ENCODE results near the gene LAT. TPM values are rescaled to one million over a fixed set of nuclear protein-coding genes. Genes with fewer than 3 reads are reported as not detected.

The LAT gene
- total and polyA plus RNA-seq, 10 donors, result 28.6 to 54.2 (median 32.6) TPM

- Histone ChIP-seq H3K4me3 (no peak overlapping the region), H3K36me3 (peaks cover 4 to 54% (median 36%) of the 10 kb centered on the region in 6 donors), H3K27ac (peak overlapping the region in 1 of 8 donors; percentile 56), H3K27me3 (replicated peaks in 1 of 7) (no peaks in the 10 kb centered on the region), H3K4me1 (peaks cover 0 to 56% (median 5%) of the 10 kb centered on the region in 6 donors), H3K9me3 (peaks cover 0 to 12% (median 9%) of the 10 kb centered on the region in 8 donors)
- TF ChIP-seq POLR2AphosphoS5 (IDR thresholded peaks at IDR 0.05), result no peak
- no peak for TF ChIP-seq CTCF (IDR thresholded peaks at IDR 0.05 in 8 of 11, conservative IDR thresholded peaks at IDR 0.05 in 3 of 11)
- TF ChIP-seq POLR2A (IDR thresholded peaks at IDR 0.05), result no peak
- no peak for DNase-seq
- intact Hi-C loops (cut with DNase I; ENCODE audit: low total_unique reads), result no loop called here
- WGBS, 5 donors, result 80 to 88% (median 84%) methylated on average over 11 of the region's 11 CpGs
These were observed 5.7 kb downstream of the LAT start for GRCh38 chr16:28990375-28991040.

GRCh38 chr16:28991687-28992086 is 6.8 kb downstream of the LAT start:
- H3K36me3 ChIP-seq, result peaks cover 4 to 42% (median 33%) of the 10 kb centered on the region in 6 donors
- no peak overlapping the region for H3K4me3 ChIP-seq
- peaks cover 0 to 44% (median 4%) of the 10 kb centered on the region in 6 donors for H3K4me1 ChIP-seq
- no peak for DNase-seq
- TF ChIP-seq POLR2AphosphoS5 (IDR thresholded peaks at IDR 0.05), result peak in 1 of 3 donors; percentile 34
- TF ChIP-seq POLR2A (IDR thresholded peaks at IDR 0.05), result no peak
- no peaks in the 10 kb centered on the region for H3K27me3 ChIP-seq (replicated peaks in 1 of 7)
- intact Hi-C loops (cut with DNase I; ENCODE audit: low total_unique reads), result no loop called here
- no peak overlapping the region for H3K27ac ChIP-seq
- peaks cover 0 to 9% (median 8%) of the 10 kb centered on the region in 8 donors for H3K9me3 ChIP-seq
- 77 to 83% (median 79%) methylated on average over 5 to 8 of the region's 8 CpGs for WGBS, 5 donors

GRCh38 chr16:28992496-28992895 is 7.6 kb downstream of the LAT start:
- Histone ChIP-seq H3K4me1 (peaks cover 0 to 36% (median 4%) of the 10 kb centered on the region in 6 donors), H3K27me3 (replicated peaks in 1 of 7) (no peaks in the 10 kb centered on the region), H3K36me3 (peaks cover 0 to 34% (median 25%) of the 10 kb centered on the region in 6 donors), H3K27ac (no peak overlapping the region), H3K4me3 (no peak overlapping the region), H3K9me3 (peaks cover 0 to 1% (median 0%) of the 10 kb centered on the region in 8 donors)
- 91 to 97% (median 94%) methylated on average over 8 to 10 of the region's 10 CpGs for WGBS, 5 donors
- TF ChIP-seq POLR2A (IDR thresholded peaks at IDR 0.05), result no peak
- peak in 1 of 3 donors; percentile 10 for TF ChIP-seq POLR2AphosphoS5 (IDR thresholded peaks at IDR 0.05)
- DNase-seq, result no peak
- intact Hi-C loops (cut with DNase I; ENCODE audit: low total_unique reads), result no loop called here

- intact Hi-C loops (cut with DNase I; ENCODE audit: low total_unique reads), result no loop called here
- no peak for TF ChIP-seq CTCF (IDR thresholded peaks at IDR 0.05 in 8 of 11, conservative IDR thresholded peaks at IDR 0.05 in 3 of 11)
- TF ChIP-seq POLR2A (IDR thresholded peaks at IDR 0.05), result no peak
- no peak for TF ChIP-seq POLR2AphosphoS5 (IDR thresholded peaks at IDR 0.05)
- H3K27ac ChIP-seq, result no peak overlapping the region
These were observed 14.0 kb downstream of the LAT start for GRCh38 chr16:28998837-28999236.

GRCh38 chr16:28999577-28999976 is 14.7 kb downstream of the LAT start:
- Histone ChIP-seq H3K27me3 (replicated peaks in 1 of 7) (no peaks in the 10 kb centered on the region), H3K27ac (no peak overlapping the region), H3K9me3 (no peaks in the 10 kb centered on the region), H3K4me3 (no peak overlapping the region), H3K36me3 (no peaks in the 10 kb centered on the region), H3K4me1 (peaks cover 0 to 7% (median 0%) of the 10 kb centered on the region in 6 donors)
- TF ChIP-seq POLR2A (IDR thresholded peaks at IDR 0.05) (no peak), POLR2AphosphoS5 (IDR thresholded peaks at IDR 0.05) (no peak), CTCF (IDR thresholded peaks at IDR 0.05 in 8 of 11, conservative IDR thresholded peaks at IDR 0.05 in 3 of 11) (no peak)
- DNase-seq, result no peak
- intact Hi-C loops (cut with DNase I; ENCODE audit: low total_unique reads), result no loop called here
- 53 to 72% (median 59%) methylated on average over 4 of the region's 4 CpGs for WGBS, 5 donors

More at GRCh38 chr16:28998837-28999236, 14.0 kb downstream of the LAT start:
- Histone ChIP-seq H3K9me3 (no peaks in the 10 kb centered on the region), H3K4me1 (peaks cover 0 to 7% (median 0%) of the 10 kb centered on the region in 6 donors), H3K4me3 (no peak overlapping the region), H3K27me3 (replicated peaks in 1 of 7) (no peaks in the 10 kb centered on the region), H3K36me3 (no peaks in the 10 kb centered on the region)
- WGBS, 5 donors, result 60 to 89% (median 74%) methylated on average over 3 of the region's 3 CpGs
- DNase-seq, result no peak

All from spleen (tissue), 11 donors.